K562 (cell line): ENCODE results near the gene ANKRD2.
"Not testable (repeated sequence)": the region's sequence is repeated elsewhere in the genome, so short reads cannot be mapped to it uniquely, and the experiment has no call there.

Source experiments
- BRD9 ChIP-seq: fragments of 450-650 bp; IDR thresholded peaks from 2 replicates; pipeline ENCODE4 v1.6.1; 2018; ENCODE audit warnings: low read depth; ENCODE audit not compliant: partially characterized antibody
- CREB5 ChIP-seq: fragments of 250-450 bp; sonication (Bioruptor Pico); IDR thresholded peaks from 2 replicates; pipeline ENCODE4 v1.5.0; 2020; ENCODE audit warnings: mild to moderate bottlenecking
- CTCF ChIP-seq, 3 experiments: IDR thresholded peaks in 2 of 3; conservative IDR thresholded peaks in 1 of 3; 2 replicates each; pipeline ENCODE4 v1.5.1; 2011 to 2012; ENCODE audit warnings: low read length in 3 of 3, mild to moderate bottlenecking in 3 of 3, control low read depth in 2 of 3, improper control_type of control experiment in 1 of 3, inconsistent platforms in 1 of 3, low read depth in 1 of 3, mixed read lengths in 1 of 3, moderate library complexity in 1 of 3; ENCODE audit not compliant: insufficient read depth in 2 of 3
- FOXP1 ChIP-seq: sonication (generic); formaldehyde crosslinking; IDR thresholded peaks from 2 replicates; pipeline ENCODE4 v1.8.0; 2022; ENCODE audit warnings: mild to moderate bottlenecking, missing genetic modification reagents
- KLF6 ChIP-seq: fragments of 250-450 bp; sonication (Bioruptor Pico); IDR thresholded peaks from 2 replicates; pipeline ENCODE4 v1.4.0; 2020; ENCODE audit warnings: mild to moderate bottlenecking, moderate library complexity, borderline replicate concordance
- MAFF ChIP-seq: IDR thresholded peaks from 2 replicates; pipeline ENCODE4 v1.6.1; 2012; ENCODE audit warnings: low read length, improper control_type of control experiment
- POLR2AphosphoS5 ChIP-seq: IDR thresholded peaks from 2 replicates; pipeline ENCODE4 v1.6.1; 2011; ENCODE audit warnings: mild to moderate bottlenecking, low read depth, low read length, moderate library complexity; ENCODE audit not compliant: control insufficient read depth, insufficient read depth
- RCOR1 ChIP-seq, 2 experiments: IDR thresholded peaks; 2 replicates each; pipeline ENCODE4 v1.6.1; 2012; ENCODE audit warnings: low read depth in 2 of 2, low read length in 2 of 2, borderline replicate concordance in 1 of 2, improper control_type of control experiment in 1 of 2
- RFX1 ChIP-seq: fragments of 450-650 bp; IDR thresholded peaks from 2 replicates; pipeline ENCODE4 v1.6.1; 2016; ENCODE audit warnings: mild to moderate bottlenecking, moderate library complexity
- SAFB2 ChIP-seq: fragments of 200-400 bp; formaldehyde crosslinking; IDR thresholded peaks from 2 replicates; pipeline ENCODE4 v1.6.1; 2018; ENCODE audit warnings: borderline replicate concordance, low read length, low read depth, moderate library complexity; ENCODE audit not compliant: severe bottlenecking
- TCF7 ChIP-seq: sonication (generic); IDR thresholded peaks from 2 replicates; pipeline ENCODE4 v1.6.1; 2016; ENCODE audit warnings: antibody characterized with exemption, borderline replicate concordance
- TRIM28 ChIP-seq: fragments of 450-650 bp; IDR thresholded peaks from 2 replicates; pipeline ENCODE4 v1.6.1; 2017

GRCh38 chr10:97562329-97562728 is 10.2 kb upstream of the ANKRD2 start:
- not testable (repeated sequence) for TF ChIP-seq RCOR1 (IDR thresholded peaks at IDR 0.05; ENCODE audit: borderline replicate concordance in 1 of 2, low read depth in 2 of 2, low read length in 2 of 2); CTCF (IDR thresholded peaks at IDR 0.05 in 2 of 3, conservative IDR thresholded peaks at IDR 0.05 in 1 of 3; ENCODE audit: insufficient read depth in 2 of 3, low read depth in 1 of 3, low read length in 3 of 3); TCF7; FOXP1; TRIM28; POLR2AphosphoS5; KLF6 (CRISPR knock-in tag); MAFF; BRD9; CREB5 (CRISPR knock-in tag); SAFB2; RFX1
